BJ (cell line): ENCODE measurements around the gene PIK3R4. TPM values are rescaled to one million over a fixed set of nuclear protein-coding genes. Genes with fewer than 3 reads are reported as not detected.

Experiments used
- CTCF ChIA-PET: fragments of 350-600 bp; formaldehyde crosslinking; extraction: SDS; loops from one replicate; lab custom pipeline; 2021; ENCODE audit warnings: antibody characterized with exemption, inconsistent platforms; lab: Yijun Ruan, JAX
- POLR2A ChIA-PET: fragments of 300-600 bp; sonication (Branson Sonifier 250); formaldehyde crosslinking; extraction: SDS; loops from one replicate; lab custom pipeline; 2021; ENCODE audit warnings: antibody characterized with exemption; lab: Charles Lee
- DNase-seq: peaks from one replicate; pipeline ENCODE4 v3.0.0-alpha.2; 2011; ENCODE audit warnings: low read depth
- H3K27me3 ChIP-seq: 2 replicates; pipeline ENCODE4 v1.6.0; 2011; ENCODE audit warnings: low read length; ENCODE audit not compliant: control insufficient read depth, insufficient read depth
- H3K36me3 ChIP-seq: 2 replicates; pipeline ENCODE4 v1.5.1; 2011; ENCODE audit warnings: low read length; ENCODE audit not compliant: control insufficient read depth, insufficient read depth
- H3K4me3 ChIP-seq: 2 replicates; pipeline ENCODE4 v1.5.1; 2011; ENCODE audit warnings: low read depth, mild to moderate bottlenecking, control low read depth, low read length
- CTCF ChIP-seq: IDR thresholded peaks from 2 replicates; pipeline ENCODE4 v1.5.1; 2011; ENCODE audit warnings: low read depth, mild to moderate bottlenecking, control low read depth, inconsistent platforms, low read length, moderate library complexity; ENCODE audit not compliant: insufficient read depth
- polyA plus RNA-seq: library from polyadenylated mRNA; depleted of rRNA; stranded (reverse); fragments of >200 nt; gene quantifications from 2 replicates; pipeline ENCODE4 v1.2.3, GENCODE V29; 2011

PIK3R4 gene
- polyA plus RNA-seq, 1 experiment: 29.5 TPM

GRCh38 chr3:130707902-130708601 is 38.6 kb downstream of the PIK3R4 start:
- H3K4me3 ChIP-seq: no peak overlapping the region
- ChIA-PET CTCF (interaction anchor here (0.7 to 1.4 kb wide), 2 partner anchors 19 to 185 kb away, joined by 3 read pairs; partner anchors contain the start of gene ATP2C1), POLR2A (no interaction called here)
- H3K36me3 ChIP-seq: no peaks in the 10 kb centered on the region
- H3K27me3 ChIP-seq: no peaks in the 10 kb centered on the region
- DNase-seq: peak; percentile 9
- no peak for TF ChIP-seq CTCF

GRCh38 chr3:130705501-130705900 is 41.1 kb downstream of the PIK3R4 start:
- no peak for DNase-seq
- POLR2A ChIA-PET: no interaction called here
- Histone ChIP-seq H3K4me3 (no peak overlapping the region), H3K36me3 (no peaks in the 10 kb centered on the region), H3K27me3 (no peaks in the 10 kb centered on the region)
- CTCF ChIA-PET: no interaction called here
- TF ChIP-seq CTCF: no peak

GRCh38 chr3:130702985-130703384 is 43.6 kb downstream of the PIK3R4 start:
- no peak for TF ChIP-seq CTCF
- ChIA-PET POLR2A (no interaction called here), CTCF (no interaction called here)
- Histone ChIP-seq H3K27me3 (no peaks in the 10 kb centered on the region), H3K36me3 (no peaks in the 10 kb centered on the region), H3K4me3 (no peak overlapping the region)
- no peak for DNase-seq

GRCh38 chr3:130700541-130700940 is 46.1 kb downstream of the PIK3R4 start:
- Histone ChIP-seq H3K4me3 (no peak overlapping the region), H3K27me3 (no peaks in the 10 kb centered on the region), H3K36me3 (no peaks in the 10 kb centered on the region)
- CTCF ChIA-PET: interaction anchor here (0.7 to 1.6 kb wide), 2 partner anchors 11 to 20 kb away, joined by 4 to 5 read pairs; no protein-coding TSS in a partner anchor
- POLR2A ChIA-PET: no interaction called here
- no peak for DNase-seq
- no peak for TF ChIP-seq CTCF

- H3K4me3 ChIP-seq: no peak overlapping the region
- DNase-seq: no peak
- ChIA-PET POLR2A (no interaction called here), CTCF (interaction anchor here (0.6 kb wide), 1 partner anchor 53 kb away, joined by 4 read pairs; no protein-coding TSS in a partner anchor)
- no peaks in the 10 kb centered on the region for H3K27me3 ChIP-seq
- peak; percentile 47 for TF ChIP-seq CTCF
- H3K36me3 ChIP-seq: no peaks in the 10 kb centered on the region
Measured at GRCh38 chr3:130699765-130700164, 46.9 kb downstream of the PIK3R4 start.
